Breast epithelium (tissue), 3 donors: ENCODE results near the gene HOXA2.

Experiments used
- POLR2A ChIP-seq: fragments of 450-650 bp; IDR thresholded peaks from one replicate; pipeline ENCODE4 v1.6.1; 2016; ENCODE audit warnings: antibody characterized with exemption, mild to moderate bottlenecking, moderate library complexity
- POLR2AphosphoS5 ChIP-seq, 3 donors: sonication (generic); formaldehyde crosslinking; IDR thresholded peaks; one replicate each; pipeline ENCODE4 v1.6.1; 2017; ENCODE audit warnings: antibody characterized with exemption in 3 of 3
- TF ChIP-seq, protein P1 (sequence below), 3 donors: fragments of 450-650 bp; IDR thresholded peaks; one replicate each; pipeline ENCODE4 v1.5.1; 2016 to 2017; ENCODE audit warnings: antibody characterized with exemption in 3 of 3, mild to moderate bottlenecking in 3 of 3, moderate library complexity in 3 of 3

DNA sequence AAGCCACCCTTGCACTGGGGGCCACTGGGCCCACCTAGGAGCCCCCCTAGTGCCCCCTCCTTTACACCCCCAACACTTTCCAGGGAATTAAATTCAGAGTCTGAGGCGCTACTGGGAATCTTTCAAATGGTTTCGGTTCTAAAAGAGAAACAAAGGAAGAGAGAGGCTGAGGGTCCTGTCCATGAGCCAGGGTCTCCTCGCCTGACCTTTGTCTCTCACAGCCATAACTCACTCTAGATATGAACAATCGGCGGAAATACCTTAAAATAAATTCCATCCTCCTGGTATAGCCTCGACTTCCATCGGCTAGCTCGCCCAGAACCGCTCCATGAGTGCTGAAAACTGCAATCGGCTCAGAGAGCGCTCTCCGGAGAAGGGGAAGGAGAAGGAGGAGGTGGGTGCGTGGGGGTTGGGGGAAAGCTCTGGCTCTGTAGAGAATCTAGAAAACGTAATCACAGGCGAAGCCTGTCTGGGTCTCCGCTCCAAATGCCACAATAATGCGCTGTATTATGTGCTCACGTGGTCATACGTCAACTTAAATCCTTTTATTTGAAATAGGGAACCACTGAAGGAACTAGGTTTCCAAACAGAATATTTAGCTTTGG is 15.5 kb upstream of the HOXA2 start:
- TF ChIP-seq, protein P1, sequence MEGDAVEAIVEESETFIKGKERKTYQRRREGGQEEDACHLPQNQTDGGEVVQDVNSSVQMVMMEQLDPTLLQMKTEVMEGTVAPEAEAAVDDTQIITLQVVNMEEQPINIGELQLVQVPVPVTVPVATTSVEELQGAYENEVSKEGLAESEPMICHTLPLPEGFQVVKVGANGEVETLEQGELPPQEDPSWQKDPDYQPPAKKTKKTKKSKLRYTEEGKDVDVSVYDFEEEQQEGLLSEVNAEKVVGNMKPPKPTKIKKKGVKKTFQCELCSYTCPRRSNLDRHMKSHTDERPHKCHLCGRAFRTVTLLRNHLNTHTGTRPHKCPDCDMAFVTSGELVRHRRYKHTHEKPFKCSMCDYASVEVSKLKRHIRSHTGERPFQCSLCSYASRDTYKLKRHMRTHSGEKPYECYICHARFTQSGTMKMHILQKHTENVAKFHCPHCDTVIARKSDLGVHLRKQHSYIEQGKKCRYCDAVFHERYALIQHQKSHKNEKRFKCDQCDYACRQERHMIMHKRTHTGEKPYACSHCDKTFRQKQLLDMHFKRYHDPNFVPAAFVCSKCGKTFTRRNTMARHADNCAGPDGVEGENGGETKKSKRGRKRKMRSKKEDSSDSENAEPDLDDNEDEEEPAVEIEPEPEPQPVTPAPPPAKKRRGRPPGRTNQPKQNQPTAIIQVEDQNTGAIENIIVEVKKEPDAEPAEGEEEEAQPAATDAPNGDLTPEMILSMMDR (IDR thresholded peaks at IDR 0.05) = no peak
- TF ChIP-seq POLR2A = no peak
- no peak for TF ChIP-seq POLR2AphosphoS5 (IDR thresholded peaks at IDR 0.05)
